Endothelial cell (in vitro differentiated cells): ENCODE results near the gene MRPL21. TPM values are rescaled to one million over a fixed set of nuclear protein-coding genes. Genes with fewer than 3 reads are reported as not detected.

Source experiments
- DNase-seq: peaks from one replicate; pipeline ENCODE4 v3.0.0; 2021; ENCODE audit warnings: low spot score
- H3K27ac Mint-ChIP-seq: one replicate; pipeline ENCODE4 v1.8.0; 2021; ENCODE audit warnings: mixed read lengths, inconsistent platforms; ENCODE audit not compliant: unreplicated experiment
- H3K27me3 Mint-ChIP-seq: one replicate; pipeline ENCODE4 v1.8.0; 2021; ENCODE audit warnings: mild to moderate bottlenecking, moderate library complexity, mixed read lengths, inconsistent platforms; ENCODE audit not compliant: unreplicated experiment
- H3K36me3 Mint-ChIP-seq: one replicate; pipeline ENCODE4 v1.8.0; 2021; ENCODE audit warnings: mild to moderate bottlenecking, low read depth, mixed read lengths, inconsistent platforms; ENCODE audit not compliant: unreplicated experiment
- H3K4me1 Mint-ChIP-seq: one replicate; pipeline ENCODE4 v1.8.0; 2021; ENCODE audit warnings: mild to moderate bottlenecking, mixed read lengths, inconsistent platforms; ENCODE audit not compliant: unreplicated experiment
- H3K4me3 Mint-ChIP-seq: one replicate; pipeline ENCODE4 v1.8.0; 2021; ENCODE audit warnings: mild to moderate bottlenecking, mixed read lengths, inconsistent platforms; ENCODE audit not compliant: unreplicated experiment
- H3K9me3 Mint-ChIP-seq: one replicate; pipeline ENCODE4 v1.8.0; 2021; ENCODE audit warnings: mixed read lengths, inconsistent platforms; ENCODE audit not compliant: unreplicated experiment
- total RNA-seq: library from RNA; stranded (reverse); fragmentation: NEBNext Ultra II Directional; extraction: Animal tissue kit (Norgen Biotek cat#: 25700); gene quantifications from one replicate; pipeline ENCODE4 v1.2.1, GENCODE V29; 2021; ENCODE audit not compliant: unreplicated experiment
- TF ChIP-seq, protein P1 (sequence below): fragments of 200-600 bp; sonication (generic); IDR thresholded peaks from one replicate; pipeline ENCODE4 v1.5.0; 2021; ENCODE audit warnings: antibody characterized with exemption; ENCODE audit not compliant: unreplicated experiment

MRPL21 gene
- total RNA-seq, 1 donor from 2014 or later, result 54.4 TPM

- H3K9me3 Mint-ChIP-seq, result no peaks in the 10 kb centered on the region
- no peak for DNase-seq
- no peaks in the 10 kb centered on the region for H3K4me1 Mint-ChIP-seq
- no peak overlapping the region for H3K27ac Mint-ChIP-seq
- TF ChIP-seq, protein P1, sequence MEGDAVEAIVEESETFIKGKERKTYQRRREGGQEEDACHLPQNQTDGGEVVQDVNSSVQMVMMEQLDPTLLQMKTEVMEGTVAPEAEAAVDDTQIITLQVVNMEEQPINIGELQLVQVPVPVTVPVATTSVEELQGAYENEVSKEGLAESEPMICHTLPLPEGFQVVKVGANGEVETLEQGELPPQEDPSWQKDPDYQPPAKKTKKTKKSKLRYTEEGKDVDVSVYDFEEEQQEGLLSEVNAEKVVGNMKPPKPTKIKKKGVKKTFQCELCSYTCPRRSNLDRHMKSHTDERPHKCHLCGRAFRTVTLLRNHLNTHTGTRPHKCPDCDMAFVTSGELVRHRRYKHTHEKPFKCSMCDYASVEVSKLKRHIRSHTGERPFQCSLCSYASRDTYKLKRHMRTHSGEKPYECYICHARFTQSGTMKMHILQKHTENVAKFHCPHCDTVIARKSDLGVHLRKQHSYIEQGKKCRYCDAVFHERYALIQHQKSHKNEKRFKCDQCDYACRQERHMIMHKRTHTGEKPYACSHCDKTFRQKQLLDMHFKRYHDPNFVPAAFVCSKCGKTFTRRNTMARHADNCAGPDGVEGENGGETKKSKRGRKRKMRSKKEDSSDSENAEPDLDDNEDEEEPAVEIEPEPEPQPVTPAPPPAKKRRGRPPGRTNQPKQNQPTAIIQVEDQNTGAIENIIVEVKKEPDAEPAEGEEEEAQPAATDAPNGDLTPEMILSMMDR, result no peak
- H3K27me3 Mint-ChIP-seq, result no peaks in the 10 kb centered on the region
- H3K36me3 Mint-ChIP-seq, result peaks cover 10% of the 10 kb centered on the region
- H3K4me3 Mint-ChIP-seq, result no peak overlapping the region
Observed at GRCh38 chr11:68941324-68942094, 37.9 kb upstream of the MRPL21 start.

DNA sequence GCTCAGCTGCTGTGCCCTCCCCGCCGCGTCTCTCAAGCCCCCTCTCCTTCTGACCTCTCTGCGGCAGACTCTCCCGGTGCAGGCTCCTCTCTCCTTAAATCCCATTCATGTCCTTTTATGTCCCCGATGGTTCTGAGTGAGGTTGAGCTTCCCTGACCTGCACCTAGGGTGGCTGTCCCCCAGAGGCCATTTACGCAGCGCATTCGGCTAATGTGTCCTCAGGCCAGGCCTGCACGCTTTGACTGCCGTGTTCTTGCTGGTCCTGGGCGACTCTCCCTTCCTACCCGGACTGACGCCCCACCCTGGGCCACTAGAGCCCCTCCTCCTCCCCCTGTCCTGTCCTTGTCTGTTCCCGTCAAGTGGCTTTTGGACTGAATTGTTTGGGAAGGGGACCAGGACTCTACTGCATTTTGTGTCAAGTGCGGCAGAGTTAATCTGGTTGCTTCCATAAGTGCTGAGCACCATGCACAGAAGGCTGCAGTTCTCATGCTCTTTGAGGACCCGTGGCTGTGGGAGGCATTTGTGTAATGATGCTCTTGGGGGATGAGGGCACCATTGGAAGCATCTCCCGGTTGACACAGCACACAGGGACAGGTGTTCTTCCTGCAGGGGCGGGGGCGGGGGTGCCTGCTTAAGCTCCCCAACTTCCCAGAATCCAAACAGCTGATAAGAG, 37.2 kb upstream of the MRPL21 start:
- H3K4me1 Mint-ChIP-seq, result no peaks in the 10 kb centered on the region
- H3K27ac Mint-ChIP-seq, result no peak overlapping the region
- TF ChIP-seq, protein P1, result no peak
- H3K27me3 Mint-ChIP-seq, result no peaks in the 10 kb centered on the region
- H3K36me3 Mint-ChIP-seq, result peaks cover 10% of the 10 kb centered on the region
- H3K4me3 Mint-ChIP-seq, result no peak overlapping the region
- DNase-seq, result no peak
- no peaks in the 10 kb centered on the region for H3K9me3 Mint-ChIP-seq

DNA sequence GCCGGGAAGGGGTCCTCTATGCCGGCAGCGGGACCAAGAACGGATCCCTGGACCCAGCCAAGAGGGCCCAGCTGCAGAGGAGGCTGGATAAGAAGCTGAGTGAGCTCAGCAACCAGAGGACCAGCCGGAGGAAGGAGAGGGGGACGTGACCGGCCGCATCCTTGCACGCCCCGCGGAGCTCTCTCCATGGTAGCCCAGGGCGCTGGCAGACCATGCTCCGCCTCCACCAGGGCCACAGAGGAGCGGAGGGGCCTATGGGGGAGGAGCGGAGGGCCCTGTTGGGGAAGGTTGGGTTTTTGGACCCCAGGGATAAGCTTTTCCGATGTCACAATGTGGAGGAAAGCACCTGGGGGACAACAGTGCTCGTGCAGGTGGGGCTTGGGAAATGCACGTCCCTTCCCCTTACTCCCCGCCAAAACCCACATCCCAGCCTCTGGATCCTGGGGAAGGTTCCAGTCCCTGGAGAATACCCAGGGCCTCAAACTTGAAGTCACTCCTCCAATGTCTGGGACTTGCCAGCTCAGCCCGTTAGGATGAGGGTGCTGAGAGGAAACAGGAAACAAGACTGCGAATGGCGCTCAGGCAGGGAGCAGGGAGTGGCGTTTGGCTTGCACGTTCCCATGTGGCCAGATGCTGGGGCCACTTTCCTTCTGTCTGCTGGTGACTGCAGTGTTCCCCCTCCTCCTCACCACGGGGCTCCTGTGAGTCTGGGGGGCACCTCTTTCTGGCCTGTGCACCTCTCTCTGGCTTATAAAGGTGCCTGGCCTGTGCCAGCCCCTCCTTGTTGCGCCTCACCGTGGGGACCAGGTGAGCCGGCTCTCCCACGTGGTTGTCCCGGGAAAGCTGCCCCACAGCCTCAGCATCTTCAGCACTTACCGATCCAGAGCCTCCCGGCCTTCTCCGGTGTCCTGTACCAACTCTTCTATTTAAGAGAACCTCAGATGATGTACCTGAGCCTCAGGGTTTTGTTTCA, 36.2 kb upstream of the MRPL21 start:
- TF ChIP-seq, protein P1, result no peak
- Mint-ChIP-seq H3K4me3 (no peak overlapping the region), H3K27ac (no peak overlapping the region), H3K9me3 (no peaks in the 10 kb centered on the region), H3K4me1 (no peaks in the 10 kb centered on the region), H3K27me3 (peaks cover 2% of the 10 kb centered on the region), H3K36me3 (peaks cover 14% of the 10 kb centered on the region)
- no peak for DNase-seq

DNA sequence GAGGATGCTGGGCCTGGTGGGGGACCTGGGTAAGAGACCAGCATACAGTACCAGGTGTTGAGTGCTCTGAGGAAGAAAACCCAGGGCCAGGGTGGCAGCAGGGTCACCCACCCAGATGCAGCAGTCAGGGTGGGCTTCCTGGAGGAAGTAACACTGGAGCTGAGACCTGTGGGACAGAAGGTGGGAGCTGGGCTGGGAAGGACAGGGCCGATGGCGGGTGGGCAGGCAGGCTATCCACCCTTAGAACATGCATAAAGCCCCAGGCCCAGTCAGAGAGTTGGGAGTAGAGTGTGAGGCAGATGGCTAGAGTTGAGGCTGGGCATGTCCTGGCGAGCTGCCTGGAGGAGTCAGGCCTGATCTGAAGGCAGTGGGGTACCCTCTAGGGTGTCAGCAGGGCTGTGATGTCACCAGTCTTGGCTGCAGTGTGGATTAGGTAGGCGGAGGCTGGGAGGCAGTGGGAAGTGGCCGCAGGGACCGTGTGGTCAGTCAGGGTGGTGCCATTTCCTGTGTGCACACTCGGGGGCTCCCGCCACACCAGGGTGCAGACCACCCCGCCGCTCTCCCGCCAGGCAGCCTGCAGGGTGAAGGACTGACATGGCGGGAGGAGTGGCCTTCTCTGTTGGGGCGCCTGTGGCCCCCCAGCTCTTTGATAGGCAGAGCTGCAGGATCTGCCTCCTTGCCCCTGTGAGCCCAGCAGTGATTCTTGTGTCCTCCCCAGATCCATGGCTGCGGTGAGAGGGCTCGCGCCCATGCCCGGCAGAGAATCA, 35.4 kb upstream of the MRPL21 start:
- Mint-ChIP-seq H3K4me1 (no peaks in the 10 kb centered on the region), H3K27me3 (peaks cover 2% of the 10 kb centered on the region), H3K9me3 (no peaks in the 10 kb centered on the region), H3K27ac (no peak overlapping the region), H3K36me3 (peaks cover 17% of the 10 kb centered on the region), H3K4me3 (no peak overlapping the region)
- TF ChIP-seq, protein P1, result no peak
- no peak for DNase-seq
